Measurements from ENCODE around the gene MTR.

DNA sequence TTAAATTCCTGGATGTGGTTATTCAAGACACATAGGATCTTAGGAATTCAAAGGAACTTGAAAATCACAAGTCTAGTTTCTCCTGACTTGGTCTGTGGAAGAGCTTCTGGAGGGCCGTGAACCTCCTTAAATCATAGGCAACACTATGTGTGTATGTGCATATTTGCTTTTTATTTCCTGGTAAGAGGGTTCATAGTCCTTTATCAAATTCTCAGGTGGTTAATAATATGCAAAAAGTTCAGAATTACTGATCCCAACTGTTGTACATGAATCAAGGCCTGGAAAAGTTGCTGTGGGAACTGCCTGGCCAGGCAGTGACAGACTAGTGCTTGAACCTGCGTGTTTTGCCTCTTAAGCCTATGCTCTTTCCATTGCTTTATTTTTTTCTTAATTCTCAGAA, 12.9 kb downstream of the MTR start:
- no peak for TF ChIP-seq RBM25 (IDR thresholded peaks at IDR 0.05; ENCODE audit: low read depth, low read length, severe bottlenecking)
- TF ChIP-seq RBM22 (IDR thresholded peaks at IDR 0.05; ENCODE audit: low read depth, low read length, poor library complexity, severe bottlenecking): no peak

Measured in K562 (cell line).